HG02840 (cell line): ENCODE data around the gene PML.

Experiments
- ATAC-seq: cut with Tn5 transposase; IDR thresholded peaks from one replicate; pipeline ENCODE4 v1.9.1; 2021; ENCODE audit warnings: mild to moderate bottlenecking, moderate library complexity, moderate number of reproducible peaks; ENCODE audit not compliant: unreplicated experiment, low FRiP score

Gene PML

GRCh38 chr15:73994413-73994883 lies at the start of gene PML:
TSS of gene PML (plus strand) at chr15:73994716. CDS start at chr15:73994813, 97 bp downstream.
- peak; percentile 66 for ATAC-seq

- ATAC-seq: no peak
These were observed 49.4 kb upstream of the PML start for GRCh38 chr15:73945130-73945508.

DNA sequence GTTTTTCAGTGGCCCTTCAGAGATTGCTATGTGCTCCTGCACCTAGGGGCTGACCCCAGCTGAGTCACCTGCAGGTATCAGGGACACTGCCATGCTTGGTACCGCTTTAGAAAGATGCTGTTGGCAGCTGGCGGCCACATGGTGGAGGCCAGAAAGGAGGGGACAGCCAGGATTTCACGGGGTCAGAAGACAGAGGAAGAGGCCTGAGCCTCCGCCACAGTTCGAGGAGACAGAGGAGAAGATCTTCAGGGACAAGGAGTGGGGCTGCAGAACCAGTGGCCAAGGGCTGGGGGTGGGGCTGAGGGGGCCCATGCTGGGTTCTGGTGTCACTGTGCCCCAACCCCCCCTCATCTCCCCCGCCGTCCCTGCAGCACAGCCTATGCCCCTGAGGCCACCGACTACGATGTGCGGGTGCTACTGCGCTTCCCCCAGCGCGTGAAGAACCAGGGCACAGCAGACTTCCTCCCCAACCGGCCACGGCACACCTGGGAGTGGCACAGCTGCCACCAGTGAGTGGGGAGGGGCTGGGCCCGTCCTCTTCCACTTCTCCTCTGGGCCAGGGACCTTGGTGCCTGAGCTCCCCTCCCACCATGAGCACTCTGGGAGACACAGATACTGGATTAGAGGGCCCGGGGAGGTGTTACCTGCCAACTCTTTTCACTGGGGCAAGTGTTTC lies 48.3 kb upstream of the PML start:
- no peak for ATAC-seq

GRCh38 chr15:73946795-73947370 lies 47.6 kb upstream of the PML start:
- no peak for ATAC-seq

DNA sequence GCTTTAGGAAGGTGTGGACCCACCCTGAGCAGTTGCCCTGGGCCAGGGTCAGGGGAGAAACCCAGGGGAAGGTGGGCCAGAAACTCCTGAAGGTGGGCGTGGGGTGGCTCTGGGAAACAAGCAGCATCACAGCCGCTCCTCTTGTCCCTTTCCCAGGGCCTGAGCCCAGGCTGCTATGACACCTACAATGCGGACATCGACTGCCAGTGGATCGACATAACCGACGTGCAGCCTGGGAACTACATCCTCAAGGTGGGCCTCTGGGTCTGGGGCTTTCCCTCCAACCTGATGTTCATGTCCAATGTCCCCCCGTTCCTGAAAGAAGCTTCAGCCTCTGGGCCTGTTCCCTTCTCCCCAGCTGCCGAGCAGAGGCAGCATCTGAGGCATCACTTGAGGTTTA lies 46.9 kb upstream of the PML start:
- no peak for ATAC-seq

GRCh38 chr15:73948396-73948795 lies 46.1 kb upstream of the PML start:
- ATAC-seq: no peak

DNA sequence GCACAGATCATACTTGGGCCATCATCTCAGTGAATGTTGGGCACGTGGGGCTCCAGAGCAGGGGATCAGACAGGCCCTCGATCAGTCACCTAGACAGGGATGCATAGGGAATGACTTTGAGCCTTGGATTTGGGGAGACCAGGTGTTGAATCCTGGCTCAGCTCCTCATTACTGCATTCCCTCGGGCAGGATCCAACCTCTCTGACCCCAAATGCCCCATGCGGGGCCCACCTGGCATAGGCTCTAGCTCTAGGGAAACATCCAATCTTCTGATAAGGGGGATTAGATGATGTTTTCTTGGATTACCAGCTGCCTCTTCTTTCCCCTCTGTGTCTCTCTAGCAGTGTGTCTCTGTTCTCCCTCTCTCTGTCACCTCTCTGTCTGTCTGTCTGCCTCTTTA lies 45.5 kb upstream of the PML start:
- ATAC-seq: no peak

DNA sequence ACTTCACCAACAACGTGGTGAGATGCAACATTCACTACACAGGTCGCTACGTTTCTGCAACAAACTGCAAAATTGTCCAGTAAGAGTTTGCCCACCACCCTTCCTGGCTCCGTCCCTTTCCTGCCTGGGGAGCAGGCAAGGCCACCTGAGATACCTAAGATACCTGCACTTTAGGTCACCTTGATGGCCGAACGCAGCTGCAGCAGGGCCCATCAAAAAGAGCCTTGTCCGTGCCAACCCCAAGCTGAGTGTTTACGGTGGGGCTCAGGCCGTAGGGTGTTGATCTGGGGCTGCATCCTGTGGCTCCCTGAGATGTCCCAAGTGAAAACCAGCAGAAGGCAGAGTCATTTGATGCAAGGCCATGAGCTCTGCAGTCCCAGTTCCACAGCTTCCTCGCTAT lies 45.0 kb upstream of the PML start:
- ATAC-seq: no peak

DNA sequence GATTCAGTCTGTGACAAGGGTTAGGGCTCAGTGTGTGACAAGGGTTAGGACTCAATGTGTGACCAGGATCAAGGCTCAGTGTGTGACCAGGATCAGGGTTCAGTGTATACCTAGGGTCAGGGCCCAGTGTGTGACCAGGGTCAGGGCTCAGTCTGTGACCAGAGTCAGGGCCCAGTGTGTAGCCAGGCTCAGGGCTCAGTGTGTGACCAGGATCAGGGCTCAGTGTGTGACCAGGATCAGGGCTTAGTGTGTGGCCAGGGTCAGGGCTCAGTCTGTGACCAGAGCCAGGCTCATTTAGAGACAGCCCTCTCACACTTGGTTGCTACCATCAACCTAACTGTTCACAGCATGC lies 44.1 kb upstream of the PML start:
- ATAC-seq: no peak

- no peak for ATAC-seq
These were observed 43.5 kb upstream of the PML start for GRCh38 chr15:73950831-73951561.

- no peak for ATAC-seq
These were observed 42.9 kb upstream of the PML start for GRCh38 chr15:73951601-73952000.

DNA sequence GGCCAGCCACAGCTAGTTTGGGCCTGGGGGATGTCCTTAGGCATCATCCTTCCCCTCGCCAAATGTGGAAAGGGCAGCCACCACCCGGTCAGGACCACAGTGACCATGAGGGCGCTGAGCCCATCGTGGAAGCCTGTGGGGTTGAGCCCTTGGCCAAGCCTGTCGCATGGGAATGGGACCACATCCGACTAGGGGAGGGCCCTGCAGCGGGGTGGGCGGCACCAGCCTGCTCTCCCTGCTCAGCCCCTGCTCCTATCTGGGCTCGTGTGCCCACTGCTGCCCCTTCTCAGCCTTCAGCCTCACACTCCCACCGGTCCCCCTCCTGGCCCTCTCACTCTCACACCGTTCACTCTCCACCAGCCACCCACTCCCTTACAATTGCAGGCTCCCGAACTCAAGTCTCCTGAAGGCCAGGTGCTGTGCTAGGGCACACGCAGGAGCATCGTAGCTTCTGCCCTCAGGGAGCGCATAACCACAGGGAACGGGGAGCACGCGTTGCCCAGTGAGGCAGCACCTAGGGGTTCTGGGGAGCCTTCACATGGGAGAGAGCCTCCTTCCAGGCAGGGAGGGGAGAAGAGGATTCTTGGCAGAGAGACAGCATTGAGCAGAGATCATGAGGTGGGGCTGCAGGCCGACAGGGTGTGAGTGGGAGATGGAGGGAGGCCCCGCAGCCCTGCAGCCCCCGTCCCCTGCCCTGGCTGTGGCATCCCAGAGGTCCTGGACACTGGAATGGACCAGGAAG lies 42.2 kb upstream of the PML start:
- no peak for ATAC-seq

GRCh38 chr15:73952913-73953750 lies 41.4 kb upstream of the PML start:
- ATAC-seq: no peak

DNA sequence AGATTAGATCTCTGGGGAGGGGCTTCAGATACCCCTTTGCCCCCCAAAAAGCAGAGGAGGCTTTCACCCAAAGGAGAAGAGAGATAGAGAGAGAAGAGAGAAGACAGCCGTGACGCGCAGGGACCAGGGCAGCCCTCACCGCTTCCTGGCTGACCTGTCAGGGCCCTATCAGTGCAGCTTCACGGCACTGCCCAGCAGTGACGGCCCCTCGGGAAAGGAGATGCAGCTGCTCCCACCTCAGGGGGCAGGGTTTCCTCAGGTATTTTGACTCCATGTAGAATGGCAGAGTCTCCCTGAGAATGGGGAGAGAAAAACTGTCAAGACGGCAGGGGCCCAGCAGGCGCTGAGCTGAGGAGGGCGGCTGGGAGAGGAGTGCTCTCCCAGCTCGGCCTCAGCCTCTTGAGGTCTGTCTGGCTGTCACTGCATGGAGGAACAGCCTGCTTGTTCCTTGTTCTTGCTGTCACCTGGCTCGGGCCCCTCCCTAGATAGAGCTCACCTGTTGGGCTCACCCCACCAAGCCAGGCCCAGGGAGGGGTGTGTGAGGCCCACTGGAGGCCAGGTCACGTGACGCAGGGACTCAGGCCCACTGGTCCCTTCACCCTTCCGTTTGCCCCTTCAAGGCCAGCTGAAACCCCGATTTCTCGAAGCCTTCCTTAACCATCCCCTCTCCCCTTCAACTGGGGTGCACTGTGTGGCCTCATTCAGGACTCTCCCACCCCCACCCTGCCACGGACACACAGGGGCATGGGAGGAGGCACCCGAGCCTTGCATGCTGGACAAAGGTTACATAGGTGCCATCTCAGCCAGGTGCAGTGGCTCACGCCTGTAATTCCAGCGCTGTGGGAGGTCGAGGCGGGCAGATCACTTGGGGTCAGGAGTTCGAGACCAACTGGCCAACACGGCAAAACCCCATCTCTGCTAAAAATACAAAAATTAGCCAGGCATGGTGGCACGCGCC lies 40.0 kb upstream of the PML start:
- ATAC-seq: no peak

- ATAC-seq: no peak
These were observed 39.2 kb upstream of the PML start for GRCh38 chr15:73955326-73955725.

- ATAC-seq: no peak
These were observed 38.4 kb upstream of the PML start for GRCh38 chr15:73955861-73956742.

GRCh38 chr15:73956743-73957135 lies 37.8 kb upstream of the PML start:
- ATAC-seq: no peak

DNA sequence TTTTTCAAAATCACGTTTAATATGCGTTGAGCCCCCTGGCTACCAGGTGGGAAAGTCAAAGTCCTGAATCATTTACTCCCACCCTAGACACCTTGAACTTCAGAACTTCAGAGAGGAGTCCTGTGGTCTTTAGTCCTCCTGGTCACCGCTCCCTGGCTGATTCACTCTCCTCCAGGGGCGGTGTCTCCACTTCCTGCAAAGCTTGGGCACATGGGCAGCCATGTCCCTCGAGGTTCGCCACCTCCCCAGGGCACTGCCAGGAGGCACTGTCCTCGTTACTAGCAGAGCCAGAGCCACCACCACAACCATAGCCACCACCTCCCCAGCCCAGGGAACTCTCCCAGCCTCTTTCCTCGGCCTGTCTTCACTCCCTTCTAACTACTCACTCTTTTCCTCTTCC lies 37.2 kb upstream of the PML start:
- ATAC-seq: no peak
